Mesodermal cell (in vitro differentiated cells): ENCODE measurements around the gene GAB2.
"Not testable (repeated sequence)": the region's sequence is repeated elsewhere in the genome, so short reads cannot be mapped to it uniquely, and the experiment has no call there.

Source experiments
- H3K27ac ChIP-seq: 2 replicates; pipeline ENCODE4 v1.7.0; 2013; ENCODE audit warnings: mild to moderate bottlenecking, low read depth, low read length, moderate library complexity; ENCODE audit not compliant: severe bottlenecking
- H3K36me3 ChIP-seq: 2 replicates; pipeline ENCODE4 v1.7.1; 2013; ENCODE audit warnings: mild to moderate bottlenecking, low read length, moderate library complexity; ENCODE audit not compliant: control insufficient read depth, insufficient read depth
- H3K4me1 ChIP-seq: one replicate; pipeline ENCODE4 v1.7.1; 2013; ENCODE audit warnings: mild to moderate bottlenecking, low read length; ENCODE audit not compliant: insufficient read depth, control insufficient read depth, poor library complexity, severe bottlenecking
- H3K4me3 ChIP-seq: 2 replicates; pipeline ENCODE4 v1.7.0; 2013; ENCODE audit warnings: low read length, control low read depth, mild to moderate bottlenecking; ENCODE audit not compliant: insufficient read depth, poor library complexity, severe bottlenecking; ENCODE audit errors: extremely low read depth
- H3K9me3 ChIP-seq: 2 replicates; pipeline ENCODE4 v1.7.1; 2013; ENCODE audit warnings: mild to moderate bottlenecking, low read length, moderate library complexity; ENCODE audit not compliant: control insufficient read depth
- WGBS, 2 experiments: methylation state at CpG; one replicate each; pipeline ENCODE4 v1.1.5; 2013; ENCODE audit warnings: missing lambda C conversion rate in 2 of 2; ENCODE audit not compliant: insufficient coverage in 2 of 2; 5-methylcytosine and 5-hydroxymethylcytosine counted together

Gene GAB2

DNA sequence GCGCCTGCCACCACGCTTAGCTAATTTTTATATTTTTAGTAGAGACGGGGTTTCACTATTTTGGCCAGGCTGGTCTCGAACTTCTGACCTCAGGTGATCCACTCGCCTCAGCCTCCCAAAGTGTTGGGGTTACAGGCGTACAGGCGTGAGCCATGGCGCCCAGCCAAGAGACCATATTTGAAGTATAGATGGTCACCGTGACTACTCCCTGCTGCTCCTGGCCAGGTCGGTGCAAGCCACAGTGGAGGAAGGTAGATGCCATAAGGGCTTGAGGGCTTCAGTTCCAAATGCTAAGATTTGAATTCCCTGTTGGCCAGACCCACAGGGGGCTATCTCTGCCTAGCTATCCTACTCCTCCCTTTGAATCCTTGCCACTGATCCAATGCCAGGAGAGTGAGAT, 194.9 kb downstream of the GAB2 start:
- not testable (repeated sequence) for H3K4me3 ChIP-seq, H3K27ac ChIP-seq, H3K4me1 ChIP-seq, H3K9me3 ChIP-seq
- WGBS, 2 experiments: 85 to 98% methylated on average over 5 to 9 of the region's 10 CpGs
- H3K36me3 ChIP-seq: peaks cover 91% of the 10 kb centered on the region

DNA sequence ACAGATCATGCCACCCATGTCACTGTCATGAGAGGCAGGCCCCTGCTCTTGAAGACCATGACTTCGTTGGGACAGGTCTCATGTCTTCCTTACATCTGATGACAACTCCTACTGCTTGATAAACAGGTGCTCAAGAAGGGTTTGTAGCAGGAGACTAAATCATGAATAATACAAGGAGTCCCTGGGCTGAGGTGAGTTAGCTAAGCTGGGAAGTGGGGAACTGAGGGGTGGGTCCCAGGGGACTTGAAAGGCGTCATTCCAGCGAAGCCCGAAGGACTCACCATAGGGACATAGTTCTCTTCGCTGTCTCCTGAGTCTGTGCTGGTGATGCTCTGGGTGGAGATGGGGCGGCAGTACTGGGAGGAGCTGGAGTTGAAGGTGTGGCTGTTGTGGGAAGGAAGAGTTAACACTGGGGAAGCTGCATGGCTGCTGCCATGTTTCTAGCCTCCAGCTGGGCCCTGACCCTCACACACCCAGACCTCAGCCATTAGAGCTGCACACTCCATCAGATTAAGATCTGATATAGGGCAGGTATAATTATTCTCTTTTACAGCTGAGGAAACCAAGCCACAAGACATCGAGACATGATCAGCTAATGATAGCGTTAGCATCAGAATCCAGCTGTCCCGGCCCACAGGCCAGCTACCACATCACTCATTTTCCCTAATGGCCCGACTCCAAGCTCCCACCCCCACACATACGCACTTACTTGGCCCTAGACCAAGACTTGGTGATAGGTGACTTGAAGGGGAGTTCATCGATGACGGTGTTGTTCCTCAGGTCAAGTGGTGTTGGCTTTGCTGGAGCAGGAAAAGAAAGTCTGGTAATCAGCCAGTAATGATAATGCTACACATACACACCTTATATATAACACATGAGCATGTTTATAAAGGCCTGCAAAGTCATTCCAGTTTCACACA, 196.0 kb downstream of the GAB2 start:
- no peak overlapping the region for H3K4me3 ChIP-seq
- H3K36me3 ChIP-seq: peaks cover 96% of the 10 kb centered on the region
- 100% methylated on average over 4 to 7 of the region's 13 CpGs for WGBS, 2 experiments
- H3K4me1 ChIP-seq: peaks cover 5% of the 10 kb centered on the region
- H3K9me3 ChIP-seq: no peaks in the 10 kb centered on the region
- no peak overlapping the region for H3K27ac ChIP-seq

DNA sequence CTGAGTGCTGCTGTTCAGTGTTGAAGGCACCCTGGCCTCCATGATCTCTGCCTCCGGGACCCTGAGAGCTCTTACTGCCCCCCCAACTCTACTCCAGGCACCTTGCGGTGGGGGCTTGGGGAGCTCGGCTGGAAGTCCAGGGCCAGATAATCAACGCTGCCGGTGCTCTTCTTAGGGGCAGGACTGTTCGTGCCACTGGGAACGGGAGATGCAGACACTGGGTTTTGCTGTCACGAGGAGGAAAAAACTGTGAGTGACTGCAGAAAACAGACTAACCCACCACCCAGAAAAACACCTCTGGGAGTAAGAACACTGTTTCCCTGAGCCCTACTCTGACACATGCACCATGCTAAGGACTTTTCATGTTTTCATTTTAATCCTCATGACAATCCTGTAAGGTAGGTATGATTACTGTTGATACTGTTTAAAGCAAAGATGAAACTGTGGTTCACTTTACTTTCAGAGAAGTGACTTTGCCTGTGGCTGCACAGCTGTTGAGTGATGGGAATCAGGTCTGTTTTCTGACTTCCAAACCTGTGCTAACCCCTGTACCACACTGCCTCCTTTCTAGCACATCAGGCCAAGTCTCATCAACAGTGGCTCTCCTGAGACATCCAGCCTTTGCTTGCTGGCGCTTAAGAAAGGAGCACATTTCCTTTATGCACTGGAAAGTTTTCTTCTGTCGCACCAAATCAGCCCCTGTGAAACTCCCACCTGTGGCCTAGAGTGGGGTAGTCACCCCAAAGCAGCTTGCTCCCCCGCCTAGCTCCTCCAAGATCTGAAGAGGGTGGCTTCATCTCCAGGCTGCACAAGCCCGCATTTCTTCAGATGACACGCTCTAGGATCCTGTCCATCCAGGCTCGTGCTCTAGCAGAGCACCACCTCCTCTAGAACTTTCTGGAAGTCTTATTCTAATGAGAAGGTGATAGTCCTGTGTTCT, 197.1 kb downstream of the GAB2 start:
- H3K4me1 ChIP-seq: peaks cover 5% of the 10 kb centered on the region
- WGBS, 2 experiments: 92 to 100% methylated on average over 12 to 13 of the region's 14 CpGs
- no peaks in the 10 kb centered on the region for H3K9me3 ChIP-seq
- H3K36me3 ChIP-seq: peaks cover 98% of the 10 kb centered on the region
- H3K27ac ChIP-seq: no peak overlapping the region
- no peak overlapping the region for H3K4me3 ChIP-seq

DNA sequence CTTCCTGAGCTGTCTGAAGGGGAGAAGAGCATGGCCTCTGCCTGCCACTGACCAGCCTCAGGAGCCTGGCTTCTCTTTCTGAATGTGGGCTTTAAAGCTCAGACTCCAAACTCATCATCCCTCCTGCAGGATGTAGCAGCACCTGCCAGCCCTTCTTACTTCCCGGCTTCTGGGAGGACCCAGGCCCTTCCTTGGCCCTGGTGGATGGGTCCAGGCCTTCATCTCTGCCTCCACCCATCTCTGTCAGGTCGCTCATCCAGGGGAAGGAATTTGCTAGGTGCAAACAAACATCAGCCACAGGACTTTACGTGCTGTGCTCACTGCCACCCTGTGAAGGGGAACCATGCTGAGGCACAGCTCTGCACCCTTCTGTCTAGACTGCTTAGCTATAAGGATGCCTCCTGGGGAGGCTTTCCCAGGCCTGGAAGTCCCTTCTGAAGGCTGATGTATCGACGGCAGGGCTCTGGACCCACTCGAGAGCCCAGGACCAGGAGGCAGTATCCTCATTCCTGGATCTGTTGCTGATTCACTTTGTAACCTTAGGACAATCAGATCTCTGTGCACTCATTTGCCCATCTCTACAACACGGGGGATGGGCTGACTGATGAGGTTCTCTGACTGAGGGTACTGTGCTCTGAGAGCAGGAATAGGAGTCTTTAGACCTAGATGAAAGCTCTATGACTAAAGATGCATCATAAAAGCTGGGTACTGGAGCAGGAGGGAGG, 198.0 kb downstream of the GAB2 start:
- Histone ChIP-seq H3K36me3 (peaks cover 98% of the 10 kb centered on the region), H3K4me1 (peaks cover 5% of the 10 kb centered on the region), H3K9me3 (no peaks in the 10 kb centered on the region), H3K4me3 (no peak overlapping the region), H3K27ac (no peak overlapping the region)
- 95 to 97% methylated on average over 5 to 6 of the region's 7 CpGs for WGBS, 2 experiments

DNA sequence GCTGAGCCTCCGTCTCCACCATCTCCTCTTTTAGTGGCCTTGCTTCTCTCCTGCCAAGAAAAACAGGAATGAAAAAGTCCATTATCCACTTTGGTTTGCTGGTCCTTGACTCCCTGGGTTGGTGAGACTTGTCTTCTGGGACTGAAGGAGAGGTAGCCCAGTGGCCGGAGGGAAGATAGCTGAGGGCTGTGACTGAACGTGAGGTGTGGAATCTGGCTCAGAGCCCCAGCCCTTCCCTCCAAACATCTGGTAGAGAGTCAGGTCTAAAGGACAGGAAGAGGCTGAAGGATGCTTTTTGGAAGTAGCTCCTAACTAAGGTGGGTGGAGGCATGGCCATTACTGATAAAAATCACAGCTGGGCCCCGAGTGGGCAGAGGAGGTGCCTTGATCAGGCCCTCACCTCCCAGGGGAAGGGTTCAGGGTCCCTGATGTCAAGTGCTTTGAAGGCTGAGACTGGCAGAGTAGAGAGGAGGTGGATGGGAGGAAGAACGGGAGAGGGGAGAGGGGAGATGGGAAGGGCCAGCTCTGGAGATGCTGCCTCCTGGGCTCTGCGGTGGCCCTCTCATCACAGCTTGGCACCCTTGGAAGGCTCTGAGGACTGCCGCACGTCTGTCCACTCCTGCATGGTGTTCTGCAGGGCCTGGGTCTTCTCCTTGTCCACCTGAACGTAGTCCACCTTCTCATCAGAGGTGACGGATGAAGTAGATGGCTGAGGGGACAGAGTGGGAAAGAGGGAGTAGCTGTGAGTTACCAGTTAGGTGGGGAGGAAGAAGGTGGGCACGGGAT, 198.7 kb downstream of the GAB2 start:
- Histone ChIP-seq H3K36me3 (peaks cover 97% of the 10 kb centered on the region), H3K4me3 (no peak overlapping the region), H3K9me3 (no peaks in the 10 kb centered on the region), H3K4me1 (peaks cover 5% of the 10 kb centered on the region), H3K27ac (no peak overlapping the region)
- 91 to 100% methylated on average over 4 to 8 of the region's 11 CpGs for WGBS, 2 experiments

DNA sequence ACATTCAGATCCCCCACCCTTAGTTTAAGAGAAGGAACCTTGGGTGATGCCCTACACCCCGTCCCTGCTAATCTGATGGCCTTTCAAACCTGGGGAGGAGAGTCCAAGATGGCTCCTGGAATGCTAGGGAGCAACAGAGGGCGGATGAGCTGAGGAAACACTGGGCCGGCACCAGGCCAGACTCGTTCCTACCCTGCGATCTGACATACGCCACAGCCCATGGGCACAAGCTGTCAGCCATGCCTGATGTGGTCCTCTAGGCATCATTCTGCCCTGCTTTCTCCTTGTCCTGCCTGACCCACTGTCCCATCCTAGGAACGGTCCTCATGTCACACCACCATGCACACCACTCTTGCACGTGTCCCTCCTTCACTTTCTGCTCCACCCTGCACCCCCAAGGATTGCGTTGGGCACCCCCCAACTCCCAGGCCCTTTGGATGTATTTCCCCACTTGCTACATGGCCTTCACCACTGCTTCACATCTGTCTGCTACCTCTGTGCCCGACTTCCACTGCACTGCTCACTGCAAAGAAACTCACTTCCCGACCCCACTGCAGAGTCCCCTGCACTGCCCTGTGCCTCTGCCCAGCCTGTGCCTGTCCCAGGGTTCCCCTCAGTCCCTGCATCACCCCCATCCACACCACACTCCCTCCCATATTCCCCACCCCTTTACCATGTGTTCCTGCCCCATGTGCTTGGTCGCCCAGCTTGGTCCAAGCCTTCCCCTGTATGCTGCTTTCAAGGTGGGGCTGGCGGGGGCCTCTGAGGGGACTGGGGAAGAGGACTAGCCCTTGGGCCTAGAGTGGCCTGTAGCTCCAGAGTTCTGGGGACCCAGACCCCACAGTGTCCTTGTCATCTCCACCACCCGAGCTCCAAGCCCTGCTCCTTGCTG, 199.7 kb downstream of the GAB2 start:
- H3K9me3 ChIP-seq: no peaks in the 10 kb centered on the region
- H3K4me1 ChIP-seq: peaks cover 5% of the 10 kb centered on the region
- no peak overlapping the region for H3K27ac ChIP-seq
- 97 to 100% methylated on average over 10 to 14 of the region's 14 CpGs for WGBS, 2 experiments
- peaks cover 97% of the 10 kb centered on the region for H3K36me3 ChIP-seq
- H3K4me3 ChIP-seq: no peak overlapping the region

DNA sequence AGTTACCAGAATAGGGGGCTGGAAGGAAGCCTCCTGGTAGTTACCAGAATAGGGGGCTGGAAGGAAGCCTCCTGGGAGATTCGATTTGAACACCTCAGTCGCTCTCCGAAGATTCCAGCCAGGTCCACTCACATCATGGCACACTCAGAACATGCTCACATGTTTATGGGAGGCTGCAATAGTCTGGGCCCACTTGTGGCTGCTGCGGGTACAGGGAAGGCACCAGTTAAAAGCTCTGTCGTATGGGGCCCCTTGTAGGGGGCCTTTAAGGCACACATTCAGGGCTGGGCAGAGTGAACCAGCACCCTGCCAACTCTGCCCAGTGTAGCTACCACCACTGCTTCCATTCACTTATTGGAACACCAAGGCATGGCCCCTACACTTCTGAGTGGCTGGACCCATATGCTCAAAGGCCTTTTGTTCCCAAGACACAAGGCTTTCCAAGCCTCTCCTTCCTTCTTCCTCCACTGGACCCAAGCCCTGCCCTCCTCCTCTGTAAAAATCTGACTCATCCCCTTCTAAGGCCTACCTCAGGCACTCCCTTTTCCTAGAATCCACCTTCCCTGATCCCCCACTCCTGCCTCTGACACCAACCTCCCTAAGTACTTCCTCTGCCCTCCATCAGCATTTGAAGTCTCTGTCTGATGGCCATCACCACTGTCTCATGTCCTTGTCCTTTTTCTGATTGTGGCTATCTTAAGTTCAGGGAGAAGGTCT, 200.9 kb downstream of the GAB2 start:
- Histone ChIP-seq H3K4me1 (peaks cover 5% of the 10 kb centered on the region), H3K36me3 (peaks cover 97% of the 10 kb centered on the region), H3K4me3 (no peak overlapping the region), H3K9me3 (no peaks in the 10 kb centered on the region), H3K27ac (no peak overlapping the region)
- 95% methylated on average over 2 to 4 of the region's 5 CpGs for WGBS, 2 experiments

DNA sequence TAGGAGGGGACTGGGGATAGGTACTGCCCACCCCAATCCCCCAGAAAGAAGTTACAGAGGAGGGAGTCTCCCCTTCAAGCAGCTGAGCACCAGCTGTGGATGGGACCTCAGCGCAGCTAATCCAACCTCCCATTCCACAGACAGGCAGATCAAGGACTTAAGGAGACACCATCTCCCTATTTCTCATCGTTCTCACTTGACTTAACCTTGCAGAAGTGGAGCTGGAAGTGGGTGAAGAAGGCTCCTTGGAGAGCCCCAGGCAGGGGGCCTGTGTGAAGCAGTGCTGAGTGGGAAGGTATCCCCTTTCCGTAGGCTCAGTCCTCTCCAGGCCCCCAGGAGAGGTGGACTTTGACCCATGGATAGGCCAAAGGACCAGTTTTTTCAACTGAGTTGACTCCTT, 201.6 kb downstream of the GAB2 start:
- peaks cover 96% of the 10 kb centered on the region for H3K36me3 ChIP-seq
- 89 to 100% methylated on average over 1 of the region's 3 CpGs for WGBS, 2 experiments
- no peak overlapping the region for H3K27ac ChIP-seq
- peaks cover 5% of the 10 kb centered on the region for H3K4me1 ChIP-seq
- H3K4me3 ChIP-seq: no peak overlapping the region
- no peaks in the 10 kb centered on the region for H3K9me3 ChIP-seq
